Sigmoid colon (tissue), 7 donors: Measurements from ENCODE around the gene KERA. TPM values are rescaled to one million over a fixed set of nuclear protein-coding genes. Genes with fewer than 3 reads are reported as not detected.

Source experiments
- DNase-seq: peaks from one replicate; pipeline ENCODE4 v3.0.0-alpha.2; 2019
- H3K27ac ChIP-seq, 4 donors: fragments of 200-600 bp; sonication (generic); one replicate each; pipeline ENCODE4 v1.5.1; 2016 to 2019; ENCODE audit warnings: mild to moderate bottlenecking in 1 of 4
- H3K27me3 ChIP-seq, 3 donors: fragments of 200-600 bp; sonication (generic); one replicate each; pipeline ENCODE4 v1.5.1; 2019; ENCODE audit warnings: mild to moderate bottlenecking in 1 of 3
- H3K36me3 ChIP-seq, 4 donors: fragments of 200-600 bp; sonication (generic); one replicate each; pipeline ENCODE4 v1.5.1; 2016 to 2019
- H3K4me1 ChIP-seq, 4 donors: fragments of 200-600 bp; sonication (generic); one replicate each; pipeline ENCODE4 v1.5.1; 2017 to 2019
- H3K4me3 ChIP-seq, 4 donors: fragments of 200-600 bp; sonication (generic); one replicate each; pipeline ENCODE4 v1.5.1; 2017 to 2019; ENCODE audit warnings: mild to moderate bottlenecking in 2 of 4, moderate library complexity in 1 of 4
- H3K9me3 ChIP-seq, 4 donors: fragments of 200-600 bp in 3 of 4; sonication (generic) in 3 of 4; one replicate each; pipeline versions ENCODE4 v1.5.1 to v1.6.1; 2013 to 2019
- EP300 ChIP-seq, 4 donors: sonication (generic); formaldehyde crosslinking; IDR thresholded peaks; one replicate each; pipeline ENCODE4 v1.6.1; 2017; ENCODE audit warnings: antibody characterized with exemption in 4 of 4
- POLR2A ChIP-seq, 2 donors: fragments of 450-650 bp; IDR thresholded peaks; one replicate each; pipeline ENCODE4 v1.6.1; 2016; ENCODE audit warnings: antibody characterized with exemption in 2 of 2, mild to moderate bottlenecking in 2 of 2, moderate library complexity in 2 of 2
- POLR2AphosphoS5 ChIP-seq, 4 donors: sonication (generic); formaldehyde crosslinking; IDR thresholded peaks; one replicate each; pipeline ENCODE4 v1.6.1; 2017; ENCODE audit warnings: antibody characterized with exemption in 4 of 4
- WGBS, 2 donors: extraction: QIAGEN DNeasy Blood & Tissue Kit; methylation state at CpG; one replicate each; pipeline ENCODE4 v1.1.7; 2013; 5-methylcytosine and 5-hydroxymethylcytosine counted together
- intact Hi-C: fragments of 100-400 bp; cut with DNase I; formaldehyde crosslinking; loops from one replicate; pipeline ENCODE4 v1.15.1; 2023
- polyA plus RNA-seq, 3 donors: library from polyadenylated mRNA; stranded (reverse); fragments of 200-250 nt; gene quantifications; one replicate each; pipeline ENCODE4 v1.2.3, GENCODE V29; 2013
- total RNA-seq, 4 donors: library from RNA; depleted of rRNA; stranded (reverse); fragments of >200 nt; gene quantifications; one replicate each; pipeline ENCODE4 v1.1.0, GENCODE V29; 2016
- TF ChIP-seq, protein P1 (sequence below), 4 experiments: fragments of 450-650 bp in 3 of 4; fragments of 200-600 bp in 1 of 4; IDR thresholded peaks; one replicate each; pipeline ENCODE4 v1.5.1; 2016 to 2019; ENCODE audit warnings: antibody characterized with exemption in 4 of 4, mild to moderate bottlenecking in 3 of 4, moderate library complexity in 2 of 4
- donor health status: healthy with polysubstance abuse.
- donor health status: Bipolar disorder and iron deficiency.
- donor health status: healthy.

The KERA gene
- total and polyA plus RNA-seq, 7 donors, result not detected

GRCh38 chr12:91103624-91104023, 45.8 kb upstream of the KERA start:
- Histone ChIP-seq H3K27ac (no peak overlapping the region), H3K9me3 (no peaks in the 10 kb centered on the region), H3K4me1 (peaks cover 0 to 17% (median 11%) of the 10 kb centered on the region in 4 donors), H3K4me3 (no peak overlapping the region), H3K27me3 (no peaks in the 10 kb centered on the region), H3K36me3 (no peaks in the 10 kb centered on the region)
- intact Hi-C loops, result no loop called here
- DNase-seq, result no peak
- WGBS, 2 donors, result 48 to 51% methylated on average over 1 of the region's 1 CpG
- no peak for TF ChIP-seq POLR2A (IDR thresholded peaks at IDR 0.05)
- TF ChIP-seq EP300 (IDR thresholded peaks at IDR 0.05), result no peak
- no peak for TF ChIP-seq POLR2AphosphoS5 (IDR thresholded peaks at IDR 0.05)
- TF ChIP-seq, protein P1, sequence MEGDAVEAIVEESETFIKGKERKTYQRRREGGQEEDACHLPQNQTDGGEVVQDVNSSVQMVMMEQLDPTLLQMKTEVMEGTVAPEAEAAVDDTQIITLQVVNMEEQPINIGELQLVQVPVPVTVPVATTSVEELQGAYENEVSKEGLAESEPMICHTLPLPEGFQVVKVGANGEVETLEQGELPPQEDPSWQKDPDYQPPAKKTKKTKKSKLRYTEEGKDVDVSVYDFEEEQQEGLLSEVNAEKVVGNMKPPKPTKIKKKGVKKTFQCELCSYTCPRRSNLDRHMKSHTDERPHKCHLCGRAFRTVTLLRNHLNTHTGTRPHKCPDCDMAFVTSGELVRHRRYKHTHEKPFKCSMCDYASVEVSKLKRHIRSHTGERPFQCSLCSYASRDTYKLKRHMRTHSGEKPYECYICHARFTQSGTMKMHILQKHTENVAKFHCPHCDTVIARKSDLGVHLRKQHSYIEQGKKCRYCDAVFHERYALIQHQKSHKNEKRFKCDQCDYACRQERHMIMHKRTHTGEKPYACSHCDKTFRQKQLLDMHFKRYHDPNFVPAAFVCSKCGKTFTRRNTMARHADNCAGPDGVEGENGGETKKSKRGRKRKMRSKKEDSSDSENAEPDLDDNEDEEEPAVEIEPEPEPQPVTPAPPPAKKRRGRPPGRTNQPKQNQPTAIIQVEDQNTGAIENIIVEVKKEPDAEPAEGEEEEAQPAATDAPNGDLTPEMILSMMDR (IDR thresholded peaks at IDR 0.05), result no peak

DNA sequence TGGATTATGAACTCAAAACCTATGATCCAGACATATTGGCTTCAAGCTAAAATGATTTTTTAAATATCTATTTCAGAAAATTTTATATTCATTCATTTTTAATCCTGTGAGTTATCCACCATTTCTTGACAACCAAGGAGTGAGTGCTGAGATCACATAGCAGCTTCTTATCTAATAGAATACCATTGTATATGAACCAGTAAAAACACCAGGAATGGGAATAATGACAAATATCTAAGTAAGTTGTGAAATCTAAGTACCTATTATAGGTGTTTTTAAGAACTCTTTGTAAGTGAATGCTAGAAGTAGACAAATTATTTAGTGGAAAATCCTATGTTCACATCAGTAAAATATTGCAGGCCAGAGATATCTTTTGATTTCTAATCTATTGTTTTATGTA, 45.3 kb upstream of the KERA start:
- no peaks in the 10 kb centered on the region for H3K27me3 ChIP-seq
- H3K9me3 ChIP-seq, result no peaks in the 10 kb centered on the region
- H3K27ac ChIP-seq, result no peak overlapping the region
- DNase-seq, result no peak
- H3K4me3 ChIP-seq, result no peak overlapping the region
- intact Hi-C loops, result no loop called here
- no peaks in the 10 kb centered on the region for H3K36me3 ChIP-seq
- TF ChIP-seq POLR2AphosphoS5 (IDR thresholded peaks at IDR 0.05), result no peak
- TF ChIP-seq, protein P1 (IDR thresholded peaks at IDR 0.05), result no peak
- no peak for TF ChIP-seq POLR2A (IDR thresholded peaks at IDR 0.05)
- no peak for TF ChIP-seq EP300 (IDR thresholded peaks at IDR 0.05)
- peaks cover 0 to 21% (median 15%) of the 10 kb centered on the region in 4 donors for H3K4me1 ChIP-seq

DNA sequence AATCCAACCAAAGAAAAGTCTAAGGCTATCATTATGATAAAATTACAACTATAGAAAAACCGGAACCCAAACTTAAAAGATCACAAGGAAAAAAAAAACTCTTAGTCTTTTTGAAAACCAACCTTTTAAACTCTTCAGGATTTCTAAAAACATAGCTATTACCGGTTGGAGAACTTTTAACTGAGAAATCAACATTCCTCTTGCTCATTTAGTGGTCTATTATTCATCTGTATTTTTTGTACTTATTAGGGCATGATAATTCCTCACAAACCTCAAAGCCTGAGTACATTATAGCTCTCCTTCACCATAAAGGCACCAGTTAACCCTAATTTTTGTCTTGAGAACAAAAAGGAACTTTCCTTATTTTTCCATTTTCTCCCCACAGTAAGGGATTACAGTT, 43.1 kb upstream of the KERA start:
- no peak overlapping the region for H3K27ac ChIP-seq
- H3K9me3 ChIP-seq, result no peaks in the 10 kb centered on the region
- DNase-seq, result no peak
- no peaks in the 10 kb centered on the region for H3K27me3 ChIP-seq
- H3K36me3 ChIP-seq, result no peaks in the 10 kb centered on the region
- 66 to 73% methylated on average over 2 of the region's 2 CpGs for WGBS, 2 donors
- TF ChIP-seq POLR2AphosphoS5 (IDR thresholded peaks at IDR 0.05), result no peak
- TF ChIP-seq, protein P1 (IDR thresholded peaks at IDR 0.05), result no peak
- no peak for TF ChIP-seq EP300 (IDR thresholded peaks at IDR 0.05)
- TF ChIP-seq POLR2A (IDR thresholded peaks at IDR 0.05), result no peak
- intact Hi-C loops, result no loop called here
- H3K4me3 ChIP-seq, result no peak overlapping the region
- peaks cover 0 to 21% (median 15%) of the 10 kb centered on the region in 4 donors for H3K4me1 ChIP-seq

DNA sequence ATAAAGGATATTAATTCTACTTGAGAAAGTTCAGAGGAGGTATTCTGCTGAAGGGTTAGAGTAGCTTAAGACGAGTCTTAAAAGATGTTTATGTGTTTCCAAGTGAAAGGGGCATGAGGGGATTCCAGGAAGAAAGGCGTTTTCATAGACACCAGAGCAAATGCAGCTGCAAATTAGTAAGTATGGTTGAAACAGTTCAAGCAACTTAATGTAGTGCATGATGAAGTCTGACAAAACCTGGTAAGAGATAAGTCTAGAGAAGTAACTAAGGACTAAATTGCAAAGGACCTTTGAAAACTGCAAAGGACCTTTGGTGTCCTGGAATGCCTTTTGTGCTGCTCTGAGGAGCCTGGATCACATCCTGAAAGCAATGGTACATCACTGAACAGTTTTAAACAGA, 42.0 kb upstream of the KERA start:
- 58 to 66% methylated on average over 2 of the region's 2 CpGs for WGBS, 2 donors
- Histone ChIP-seq H3K4me3 (no peak overlapping the region), H3K36me3 (no peaks in the 10 kb centered on the region), H3K4me1 (peaks cover 0 to 21% (median 15%) of the 10 kb centered on the region in 4 donors), H3K9me3 (no peaks in the 10 kb centered on the region), H3K27ac (peak overlapping the region in 2 of 4 donors; percentile 48 to 56), H3K27me3 (no peaks in the 10 kb centered on the region)
- intact Hi-C loops, result no loop called here
- TF ChIP-seq, protein P1 (IDR thresholded peaks at IDR 0.05), result no peak
- TF ChIP-seq EP300 (IDR thresholded peaks at IDR 0.05) (no peak), POLR2A (IDR thresholded peaks at IDR 0.05) (no peak), POLR2AphosphoS5 (IDR thresholded peaks at IDR 0.05) (no peak)
- DNase-seq, result no peak

DNA sequence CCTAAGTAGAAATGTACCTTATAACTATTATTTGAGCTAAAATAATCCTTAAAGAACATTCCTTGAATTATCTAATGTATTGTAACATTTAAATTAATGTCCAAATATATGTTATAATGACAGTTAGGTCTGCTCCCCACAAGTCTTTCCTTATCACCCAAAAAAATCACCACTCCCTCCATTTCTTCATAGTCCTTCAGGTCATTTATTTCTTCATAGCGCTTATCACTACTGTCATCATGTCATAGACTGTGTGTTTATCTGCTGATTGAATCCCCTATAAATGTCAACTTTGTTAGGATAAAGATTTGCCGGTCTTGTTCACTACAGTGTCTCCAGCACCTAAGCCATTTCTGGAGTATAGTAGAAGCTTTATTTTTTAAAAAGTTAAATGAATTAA, 41.5 kb upstream of the KERA start:
- H3K9me3 ChIP-seq, result no peaks in the 10 kb centered on the region
- H3K4me3 ChIP-seq, result no peak overlapping the region
- intact Hi-C loops, result no loop called here
- TF ChIP-seq POLR2AphosphoS5 (IDR thresholded peaks at IDR 0.05) (no peak), POLR2A (IDR thresholded peaks at IDR 0.05) (no peak)
- TF ChIP-seq, protein P1 (IDR thresholded peaks at IDR 0.05), result no peak
- no peak for DNase-seq
- 33 to 44% methylated on average over 2 of the region's 2 CpGs for WGBS, 2 donors
- no peaks in the 10 kb centered on the region for H3K27me3 ChIP-seq
- H3K27ac ChIP-seq, result peak overlapping the region in 2 of 4 donors; percentile 48 to 56
- H3K4me1 ChIP-seq, result peaks cover 0 to 21% (median 15%) of the 10 kb centered on the region in 4 donors
- no peaks in the 10 kb centered on the region for H3K36me3 ChIP-seq
